IPS-18c (cell line): ENCODE measurements around the gene CENPP.

Experiments used
- H3K4me3 ChIP-seq: 2 replicates; pipeline ENCODE4 v1.7.0; 2013; ENCODE audit warnings: low read depth, mild to moderate bottlenecking, low read length, moderate library complexity; ENCODE audit not compliant: insufficient read depth
- H3K9me3 ChIP-seq: one replicate; pipeline ENCODE4 v1.6.1; 2013; ENCODE audit warnings: mild to moderate bottlenecking, low read length, moderate library complexity; ENCODE audit not compliant: control insufficient read depth, insufficient read depth

Gene CENPP

DNA sequence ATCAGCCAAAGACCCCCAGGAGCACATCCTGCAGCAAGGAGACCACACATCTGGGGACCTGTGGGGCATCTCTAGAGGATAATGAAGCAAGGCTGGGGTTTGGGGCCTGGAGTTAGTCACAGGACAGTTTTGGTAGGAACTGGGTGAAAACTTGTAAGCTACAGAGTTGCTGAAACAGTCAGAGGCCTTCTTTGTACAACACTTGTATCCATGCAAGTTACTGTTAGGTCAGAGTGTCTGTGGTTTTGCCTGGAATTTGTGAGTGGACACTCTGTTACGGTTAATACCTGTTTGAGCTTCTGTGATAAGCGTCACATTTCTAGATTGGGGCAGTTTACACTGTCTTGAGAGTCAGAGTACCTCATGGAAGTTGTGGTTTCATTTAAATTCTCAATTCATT is 179.1 kb downstream of the CENPP start:
- no peak overlapping the region for H3K4me3 ChIP-seq
- H3K9me3 ChIP-seq: no peaks in the 10 kb centered on the region

DNA sequence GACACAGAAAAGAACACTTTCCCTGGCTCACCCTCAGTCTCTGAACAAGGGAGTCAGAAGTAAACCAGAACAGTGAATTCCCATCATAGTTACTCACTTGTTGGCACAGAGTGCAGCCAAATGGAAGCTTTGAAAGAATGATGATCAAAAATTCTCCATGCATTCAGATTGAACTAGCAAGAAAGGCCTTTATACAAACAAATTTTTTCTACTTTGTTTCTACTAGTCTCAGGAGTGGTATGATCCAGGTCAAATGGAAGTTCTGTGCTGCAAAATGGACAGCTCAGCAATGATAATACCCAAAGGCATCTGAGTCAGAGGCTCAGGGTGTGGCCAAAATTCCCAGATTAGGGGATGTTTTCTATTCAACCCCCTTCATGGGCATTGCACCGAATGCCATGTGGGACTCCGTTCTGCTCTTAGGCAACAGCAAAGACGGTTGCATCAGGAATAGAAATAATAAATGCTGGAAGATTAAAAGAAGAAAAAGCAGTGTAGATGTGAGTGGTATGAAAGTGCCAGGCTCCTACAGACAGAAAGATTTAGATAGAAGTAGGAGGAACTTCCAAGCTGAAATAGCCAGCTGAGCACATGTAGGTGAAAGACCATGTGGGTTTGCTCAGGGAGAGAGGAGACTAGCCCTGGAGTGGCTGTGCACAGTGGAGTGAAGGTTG is 180.6 kb downstream of the CENPP start:
- Histone ChIP-seq H3K4me3 (no peak overlapping the region), H3K9me3 (no peaks in the 10 kb centered on the region)

DNA sequence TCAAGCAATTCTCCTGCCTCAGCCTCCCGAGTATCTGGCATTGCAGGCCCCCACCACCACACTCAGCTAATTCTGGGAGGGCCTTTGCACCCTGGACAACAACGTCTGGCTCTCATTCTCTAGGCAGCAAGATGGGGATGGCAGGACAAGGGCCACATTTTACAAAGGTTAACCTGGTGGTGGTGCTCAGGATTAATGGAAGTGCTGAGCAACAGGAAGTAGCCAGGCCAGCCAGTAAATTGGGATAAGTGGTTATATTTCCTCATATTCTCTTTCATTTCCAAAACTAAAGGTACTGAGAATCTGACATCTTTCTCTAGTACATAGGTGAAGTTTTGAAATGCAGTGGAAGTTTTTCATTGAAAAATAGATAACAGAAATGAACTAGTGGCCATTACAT is 181.3 kb downstream of the CENPP start:
- H3K9me3 ChIP-seq: no peaks in the 10 kb centered on the region
- H3K4me3 ChIP-seq: no peak overlapping the region

DNA sequence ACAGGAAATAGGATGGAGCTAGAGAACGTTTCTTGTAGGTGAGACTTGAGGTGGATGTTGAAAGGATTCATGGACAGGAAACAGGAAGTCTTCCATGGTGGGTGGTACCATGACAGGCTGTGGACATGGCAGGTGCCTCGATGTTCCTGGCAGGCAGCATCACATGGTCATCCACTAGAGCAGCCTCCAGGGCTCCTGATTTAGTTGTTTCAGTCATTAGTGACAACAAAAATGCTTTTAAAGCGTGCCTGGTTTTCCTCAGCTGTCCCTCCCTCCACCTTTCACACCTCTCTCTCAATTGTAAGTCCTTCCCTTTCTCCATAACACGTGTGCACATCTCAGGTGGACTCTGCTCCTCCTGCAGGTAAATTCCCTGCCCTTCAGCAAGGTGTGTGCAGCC is 181.7 kb downstream of the CENPP start:
- H3K4me3 ChIP-seq: no peak overlapping the region
- H3K9me3 ChIP-seq: no peaks in the 10 kb centered on the region

DNA sequence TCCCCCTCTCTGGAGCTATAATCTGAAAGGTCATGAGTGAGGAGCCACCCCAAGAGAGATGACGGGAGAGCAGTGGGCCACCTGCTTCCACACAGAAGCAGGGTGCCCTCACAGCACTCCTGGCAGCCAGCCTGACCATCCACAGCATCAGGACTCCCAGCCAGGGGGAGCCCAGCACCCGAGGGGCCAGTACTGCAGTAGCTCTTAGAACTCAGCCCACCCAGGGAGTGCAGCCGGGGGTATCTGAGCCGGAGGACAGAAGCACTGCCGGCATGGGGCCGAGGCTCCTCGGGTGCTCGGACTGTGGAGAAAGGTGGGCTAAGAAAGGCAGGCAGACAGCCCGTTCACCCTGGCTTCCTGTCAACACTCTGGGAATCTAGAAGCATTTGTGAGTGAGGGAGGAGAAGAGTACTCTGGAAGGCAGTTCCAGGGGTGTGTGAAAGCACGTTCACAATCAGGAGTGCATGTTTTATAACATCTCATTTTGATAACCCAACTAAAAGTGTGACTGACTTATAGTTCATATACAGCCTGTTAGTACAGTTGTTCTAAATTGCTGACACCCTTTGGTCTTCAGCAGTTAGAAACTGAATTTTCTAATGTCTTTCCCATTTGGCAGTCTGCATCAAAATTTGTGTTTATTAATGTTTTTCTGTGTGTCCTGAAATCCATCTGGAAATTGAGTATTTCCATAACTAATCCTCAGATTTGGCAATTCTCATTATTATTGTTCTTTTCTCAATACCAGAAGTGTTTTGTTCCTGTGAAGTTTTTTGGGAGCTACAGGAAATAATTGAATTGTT is 182.5 kb downstream of the CENPP start:
- no peaks in the 10 kb centered on the region for H3K9me3 ChIP-seq
- no peak overlapping the region for H3K4me3 ChIP-seq

DNA sequence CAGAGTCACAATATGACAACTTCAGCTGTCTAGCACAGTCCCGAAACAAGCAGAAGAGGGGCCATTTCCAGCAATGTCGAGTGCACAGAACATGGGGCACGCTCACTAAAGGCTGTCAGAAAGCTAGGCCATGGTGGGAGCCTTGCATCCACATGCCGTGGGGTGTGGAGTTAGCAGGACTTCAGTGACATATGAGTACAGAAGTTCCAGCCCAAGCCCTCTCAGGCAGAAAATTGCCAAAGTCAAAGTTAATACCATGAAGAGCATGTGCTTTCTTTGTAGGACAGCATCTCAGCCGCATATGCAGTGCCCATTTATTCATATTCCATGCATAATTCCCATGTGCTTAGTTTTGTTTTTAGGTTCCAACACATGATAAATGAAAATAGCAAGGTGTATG is 183.3 kb downstream of the CENPP start:
- H3K9me3 ChIP-seq: no peaks in the 10 kb centered on the region
- H3K4me3 ChIP-seq: no peak overlapping the region

DNA sequence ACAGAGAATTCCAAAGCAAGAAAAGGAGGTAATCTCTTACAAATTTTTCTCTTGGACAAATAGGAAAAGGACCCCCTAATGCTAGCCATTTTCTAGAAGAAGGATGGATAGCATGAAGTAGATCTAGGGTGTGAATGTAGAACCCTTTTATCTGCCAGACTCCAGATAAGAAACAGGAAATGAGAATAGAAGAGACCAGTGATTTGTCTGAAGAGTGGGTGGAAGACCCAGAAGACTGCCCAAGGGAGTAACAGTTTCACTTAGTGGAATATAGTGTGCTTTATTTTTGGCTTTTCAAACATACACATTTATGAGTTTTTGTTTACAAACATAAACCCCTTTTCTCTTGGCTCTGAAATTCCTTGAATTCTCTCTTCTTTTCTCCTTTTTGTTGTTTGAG is 185.0 kb downstream of the CENPP start:
- H3K4me3 ChIP-seq: no peak overlapping the region
- H3K9me3 ChIP-seq: no peaks in the 10 kb centered on the region

DNA sequence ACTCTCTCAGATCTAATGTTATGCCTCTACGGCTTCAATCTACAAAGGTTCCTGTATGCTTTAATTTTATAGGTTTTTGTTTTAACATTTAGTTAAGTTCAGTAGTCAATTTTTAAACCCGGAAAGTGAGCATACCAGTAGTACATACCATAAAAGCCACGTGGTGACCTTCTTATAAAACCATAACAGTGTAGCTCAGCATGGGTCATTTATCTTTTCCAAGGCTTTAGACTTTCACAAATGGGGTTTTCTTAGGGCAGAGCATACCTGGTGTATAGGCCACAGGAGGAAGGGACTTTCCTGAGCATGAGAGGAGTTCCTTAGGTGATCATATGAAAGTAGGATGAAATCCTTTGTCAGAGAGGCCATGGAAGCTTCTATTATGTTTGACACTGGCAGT is 186.9 kb downstream of the CENPP start:
- Histone ChIP-seq H3K4me3 (no peak overlapping the region), H3K9me3 (no peaks in the 10 kb centered on the region)

DNA sequence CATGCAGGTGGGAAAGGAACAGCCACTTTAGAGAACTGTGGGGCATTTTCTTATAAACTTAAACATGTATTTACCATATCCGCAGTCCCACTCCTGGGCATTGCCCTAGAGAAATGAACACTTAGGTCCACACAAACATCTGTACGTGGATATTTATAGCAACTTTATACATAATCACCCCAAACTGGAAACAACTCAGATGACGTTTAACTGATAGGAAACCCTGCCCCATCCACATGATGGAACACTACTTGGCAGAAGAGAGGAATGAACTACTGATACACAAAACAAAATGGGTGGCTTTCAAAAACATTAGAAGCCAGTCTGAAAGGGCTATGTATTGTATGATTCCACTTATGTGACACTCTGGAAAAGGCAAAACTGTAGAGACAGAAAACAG is 187.6 kb downstream of the CENPP start:
- H3K9me3 ChIP-seq: no peaks in the 10 kb centered on the region
- H3K4me3 ChIP-seq: no peak overlapping the region

DNA sequence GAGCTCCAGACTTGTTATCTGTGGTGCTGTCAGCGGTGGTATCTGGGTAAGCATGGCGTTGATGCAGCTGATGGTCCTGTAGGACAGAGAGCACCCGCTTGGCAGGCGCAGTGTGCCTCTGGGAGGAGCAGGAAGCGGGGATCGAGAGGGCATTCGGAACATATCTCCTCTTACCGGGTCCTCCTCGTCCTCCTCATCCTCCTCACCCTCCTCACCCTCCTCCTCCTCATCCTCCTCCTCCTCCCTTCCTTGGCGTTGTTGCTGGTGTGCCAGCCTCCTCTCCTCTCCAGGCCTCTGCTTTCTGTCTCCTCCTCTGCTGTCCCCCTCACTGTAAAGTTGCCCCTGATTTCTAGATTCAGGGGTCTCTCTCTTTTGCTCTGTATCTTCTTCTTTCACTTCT is 188.9 kb downstream of the CENPP start:
- Histone ChIP-seq H3K4me3 (no peak overlapping the region), H3K9me3 (no peaks in the 10 kb centered on the region)

DNA sequence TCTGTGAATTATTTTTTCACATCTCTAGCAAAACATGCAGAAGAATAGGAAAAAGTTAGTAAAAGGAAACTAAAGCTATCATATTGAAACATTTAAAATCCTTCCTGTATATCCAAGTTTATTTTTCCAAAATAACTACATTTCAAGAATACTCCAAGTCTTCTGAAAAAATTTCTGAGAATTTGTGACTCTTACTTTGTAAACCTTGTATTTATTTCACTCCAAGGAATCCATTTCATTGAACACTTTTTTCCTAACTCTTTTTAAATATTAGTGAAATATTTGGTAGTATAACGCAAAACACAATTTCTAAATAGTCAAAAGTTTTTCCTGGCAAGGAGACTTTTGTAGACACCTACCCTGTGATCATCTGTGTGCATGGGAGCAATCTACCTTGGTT is 190.8 kb downstream of the CENPP start:
- H3K9me3 ChIP-seq: no peaks in the 10 kb centered on the region
- H3K4me3 ChIP-seq: no peak overlapping the region

DNA sequence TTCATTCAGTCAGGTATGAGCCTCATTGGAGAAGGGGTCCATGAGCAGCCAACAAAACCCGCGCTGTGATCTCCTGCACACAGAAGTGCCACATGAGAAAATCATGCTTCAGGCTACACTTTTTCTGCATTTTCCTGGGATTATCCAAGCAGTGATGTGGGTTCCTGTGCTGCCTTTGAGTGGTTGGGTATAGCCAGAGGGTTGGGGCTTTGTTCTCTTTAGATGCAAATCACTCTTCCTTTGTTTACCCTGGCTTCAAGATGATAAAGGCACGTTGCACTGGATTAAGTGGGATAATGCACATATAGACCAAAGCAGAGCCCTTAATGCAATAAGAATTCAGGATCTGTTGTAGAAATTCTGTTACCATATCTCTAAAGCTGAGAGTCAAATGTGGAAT is 191.3 kb downstream of the CENPP start:
- no peak overlapping the region for H3K4me3 ChIP-seq
- H3K9me3 ChIP-seq: no peaks in the 10 kb centered on the region

DNA sequence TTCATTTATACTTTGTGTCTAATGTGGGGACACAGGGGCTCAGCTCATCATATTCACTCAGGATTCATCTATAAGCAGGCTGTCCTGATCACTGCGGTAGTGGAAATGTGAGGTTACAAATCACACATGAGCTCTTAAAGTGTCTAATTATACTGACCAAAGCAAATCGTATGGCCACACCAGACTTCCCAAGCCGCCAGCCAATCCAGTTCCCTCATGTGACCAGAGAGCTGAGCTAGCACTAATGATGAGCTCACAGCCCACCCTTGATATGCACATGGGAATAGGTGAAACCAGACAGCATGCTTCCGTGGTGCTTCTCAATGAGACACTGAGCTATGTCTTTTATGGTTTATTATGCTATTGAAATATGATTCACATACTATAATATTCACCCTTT is 192.4 kb downstream of the CENPP start:
- Histone ChIP-seq H3K4me3 (no peak overlapping the region), H3K9me3 (no peaks in the 10 kb centered on the region)

DNA sequence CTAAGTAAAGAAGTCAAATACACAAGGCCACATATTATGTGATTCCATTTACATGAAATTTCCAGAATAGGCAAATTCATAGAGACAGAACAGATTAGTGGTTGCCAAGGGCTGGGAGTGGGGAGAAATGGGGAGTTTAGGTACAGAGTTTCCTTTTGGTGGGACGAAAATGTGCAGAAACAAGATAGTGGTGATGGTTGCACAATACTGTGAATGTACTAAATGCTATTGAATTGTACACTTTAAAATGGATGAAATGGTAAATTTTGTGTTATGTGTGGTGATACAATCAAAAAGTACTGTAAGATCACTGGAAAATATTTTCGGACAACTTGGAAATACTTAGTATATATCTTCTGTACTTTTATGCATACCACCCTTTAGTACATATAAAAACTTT is 195.1 kb downstream of the CENPP start:
- no peak overlapping the region for H3K4me3 ChIP-seq
- H3K9me3 ChIP-seq: no peaks in the 10 kb centered on the region

DNA sequence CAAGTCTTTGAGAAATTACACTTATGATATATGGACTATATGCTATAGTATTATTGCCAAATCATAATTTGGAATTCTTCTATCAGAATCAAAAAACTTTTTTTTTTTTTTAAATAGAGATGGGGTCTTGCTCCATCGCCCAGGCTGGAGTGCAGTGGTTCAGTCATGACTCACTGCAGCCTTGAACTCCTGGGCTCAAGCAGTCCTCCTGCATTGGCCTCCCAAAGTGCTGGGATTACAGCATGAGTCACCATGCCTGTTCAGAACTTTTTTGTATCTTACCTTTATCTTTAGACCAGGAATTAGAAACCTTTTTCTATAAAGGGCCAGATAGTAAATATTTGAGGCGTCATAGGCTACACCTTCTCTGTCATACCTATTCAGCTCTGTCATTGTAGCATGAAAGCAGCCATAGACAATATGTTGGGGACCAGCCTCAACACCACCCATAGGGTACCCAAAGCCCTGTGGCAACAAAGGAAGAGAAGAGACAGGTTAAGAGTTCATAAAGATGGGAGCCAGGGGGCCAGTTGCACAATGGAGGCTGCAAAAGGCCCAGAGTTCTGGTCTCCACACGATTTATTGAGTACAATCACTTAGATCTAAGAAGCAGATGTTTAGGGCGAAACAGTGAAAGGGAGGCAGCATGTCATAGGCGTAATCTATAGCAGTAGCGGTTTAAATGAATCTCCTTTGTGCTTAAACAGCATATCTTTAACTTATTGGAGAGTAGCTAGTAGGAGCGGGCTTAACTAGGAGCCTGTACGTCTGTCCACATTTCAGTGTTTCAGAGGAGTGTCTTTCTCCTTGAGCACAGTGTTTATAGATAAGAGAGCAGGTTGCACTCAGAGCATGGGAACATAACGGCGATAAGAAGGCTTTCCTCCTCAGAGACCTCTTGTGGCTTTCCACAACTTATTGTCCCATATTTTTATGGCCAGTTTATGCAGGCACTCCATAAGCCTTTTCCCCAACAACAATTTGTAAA is 197.5 kb downstream of the CENPP start:
- Histone ChIP-seq H3K4me3 (no peak overlapping the region), H3K9me3 (no peaks in the 10 kb centered on the region)

DNA sequence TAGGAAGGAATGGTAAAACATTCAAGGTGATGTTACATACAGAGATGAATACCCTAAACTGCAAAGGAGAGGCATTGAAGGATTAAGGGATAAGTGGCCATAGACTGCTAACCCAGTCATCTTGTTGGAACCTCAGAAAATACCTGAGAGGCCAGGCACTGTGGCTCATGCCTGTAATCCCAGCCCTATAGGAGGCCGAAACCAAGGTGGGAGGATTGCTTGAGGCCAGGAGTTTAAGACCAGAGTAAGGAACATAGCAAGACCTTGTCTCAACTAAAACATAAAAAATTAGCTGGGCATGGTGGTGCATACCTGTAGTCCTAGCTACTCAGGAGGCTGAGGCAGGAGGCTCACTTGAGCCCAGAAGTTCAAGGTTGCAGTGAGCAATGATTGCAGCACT is 199.1 kb downstream of the CENPP start:
- no peak overlapping the region for H3K4me3 ChIP-seq
- no peaks in the 10 kb centered on the region for H3K9me3 ChIP-seq

DNA sequence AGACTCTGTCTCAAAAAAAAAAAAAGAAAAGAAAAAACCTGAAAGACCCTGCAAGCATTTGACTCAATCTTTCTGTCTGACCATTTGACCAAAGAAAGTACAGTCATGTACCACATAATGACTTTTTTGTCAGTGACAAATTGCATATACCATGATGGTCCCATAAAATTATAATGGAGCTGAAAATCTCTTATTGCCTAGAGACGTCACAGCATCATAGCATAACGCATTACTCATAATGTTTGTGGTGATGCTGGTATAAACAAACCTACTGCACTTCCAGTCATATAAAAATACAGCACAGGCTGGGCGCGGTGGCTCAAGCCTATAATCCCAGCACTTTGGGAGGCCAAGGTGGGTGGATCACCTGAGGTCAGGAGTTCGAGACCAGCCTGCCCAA is 199.6 kb downstream of the CENPP start:
- Histone ChIP-seq H3K9me3 (no peaks in the 10 kb centered on the region), H3K4me3 (no peak overlapping the region)
